ENCODE data around the gene OR6N2.

GRCh38 chr1:158731707-158732106, 49.3 kb downstream of the OR6N2 start:
- TF ChIP-seq POLR2A (IDR thresholded peaks at IDR 0.05) (no peak), CTCF (IDR thresholded peaks at IDR 0.05) (no peak)

All from tibial nerve (tissue), 3 donors.